Limb (tissue), 2 donors: ENCODE measurements around the gene TMBIM6.
"Not testable (repeated sequence)": the region's sequence is repeated elsewhere in the genome, so short reads cannot be mapped to it uniquely, and the experiment has no call there.

Source experiments
- DNase-seq, 2 donors: peaks; one replicate each; pipeline ENCODE4 v3.0.0-alpha.2; 2016; ENCODE audit errors: extremely low spot score in 2 of 2

Gene TMBIM6

GRCh38 chr12:49728446-49728845 is 12.9 kb upstream of the TMBIM6 start:
- no peak for DNase-seq

- DNase-seq = no peak
These were observed 11.3 kb upstream of the TMBIM6 start for GRCh38 chr12:49730050-49730449.

GRCh38 chr12:49730568-49731101 is 10.7 kb upstream of the TMBIM6 start:
- DNase-seq = no peak

GRCh38 chr12:49733219-49734017 is 7.9 kb upstream of the TMBIM6 start:
- DNase-seq = no peak

GRCh38 chr12:49734900-49735299 is 6.5 kb upstream of the TMBIM6 start:
- DNase-seq = not testable (repeated sequence)

GRCh38 chr12:49738721-49739120 is 2.6 kb upstream of the TMBIM6 start:
- not testable (repeated sequence) for DNase-seq

- not testable (repeated sequence) for DNase-seq
These were observed 1.1 kb upstream of the TMBIM6 start for GRCh38 chr12:49740277-49740676.

- DNase-seq = peak in 1 of 2 donors; percentile 42
These were observed 694 bp downstream of the TMBIM6 start for GRCh38 chr12:49741882-49742620.

GRCh38 chr12:49744363-49744885 is 3.1 kb downstream of the TMBIM6 start:
- DNase-seq = no peak

- DNase-seq = no peak
These were observed 6.9 kb downstream of the TMBIM6 start for GRCh38 chr12:49748306-49748705.

GRCh38 chr12:49748800-49749199 is 7.4 kb downstream of the TMBIM6 start:
- no peak for DNase-seq

GRCh38 chr12:49750027-49750995 is 9.0 kb downstream of the TMBIM6 start:
- DNase-seq = no peak

- no peak for DNase-seq
These were observed 9.6 kb downstream of the TMBIM6 start for GRCh38 chr12:49750996-49751393.

GRCh38 chr12:49761677-49762467 is 20.5 kb downstream of the TMBIM6 start:
- no peak for DNase-seq

GRCh38 chr12:49762468-49762847 is 21.1 kb downstream of the TMBIM6 start:
- no peak for DNase-seq

GRCh38 chr12:49763006-49763591 is 21.7 kb downstream of the TMBIM6 start:
- peak in 1 of 2 donors; percentile 72 for DNase-seq

GRCh38 chr12:49764126-49764525 is 22.8 kb downstream of the TMBIM6 start:
- no peak for DNase-seq

- no peak for DNase-seq
These were observed 24.7 kb downstream of the TMBIM6 start for GRCh38 chr12:49766115-49766455.

- no peak for DNase-seq
These were observed 26.0 kb downstream of the TMBIM6 start for GRCh38 chr12:49767333-49767732.

- not testable (repeated sequence) for DNase-seq
These were observed 31.7 kb downstream of the TMBIM6 start for GRCh38 chr12:49773102-49773501.
